Activated CD4-positive, alpha-beta memory T cell treated with anti-CD3 and anti-CD28 coated beads for 36 hours (primary cell): ENCODE results near the gene PARP3. TPM values are rescaled to one million over a fixed set of nuclear protein-coding genes. Genes with fewer than 3 reads are reported as not detected.
"Not testable (repeated sequence)": the region's sequence is repeated elsewhere in the genome, so short reads cannot be mapped to it uniquely, and the experiment has no call there.

Source experiments
- CTCF ChIA-PET: fragments of 350-600 bp; sonication (Branson Sonifier 250); formaldehyde crosslinking; loops from one replicate; lab custom pipeline; 2021; ENCODE audit warnings: antibody characterized with exemption, inconsistent platforms; lab: Charles Lee
- POLR2A ChIA-PET: fragments of 350-600 bp; sonication (Branson Sonifier 250); formaldehyde crosslinking; loops from one replicate; lab custom pipeline; 2021; ENCODE audit warnings: antibody characterized with exemption; lab: Charles Lee
- DNase-seq: peaks from one replicate; pipeline ENCODE4 v3.0.0-alpha.2; 2020
- H3K27ac Mint-ChIP-seq: one replicate; pipeline ENCODE4 v1.8.0; 2021; ENCODE audit warnings: mixed read lengths
- H3K27me3 Mint-ChIP-seq: one replicate; pipeline ENCODE4 v1.8.0; 2021; ENCODE audit warnings: mixed read lengths
- H3K36me3 Mint-ChIP-seq: one replicate; pipeline ENCODE4 v1.8.0; 2021; ENCODE audit warnings: mixed read lengths
- H3K4me1 Mint-ChIP-seq: one replicate; pipeline ENCODE4 v1.8.0; 2021; ENCODE audit warnings: low read depth, mixed read lengths
- H3K4me3 Mint-ChIP-seq: one replicate; pipeline ENCODE4 v1.8.0; 2021; ENCODE audit warnings: mild to moderate bottlenecking, mixed read lengths
- H3K9me3 Mint-ChIP-seq: one replicate; pipeline ENCODE4 v1.8.0; 2021; ENCODE audit warnings: mixed read lengths
- intact Hi-C: fragments of 100-400 bp; cut with micrococcal nuclease; formaldehyde crosslinking; loops from one replicate; pipeline ENCODE4 v1.15.1; 2023
- total RNA-seq, 2 experiments: library from RNA; stranded (reverse); gene quantifications; one replicate each; pipeline ENCODE4 v1.2.3, GENCODE V29; 2021

Gene PARP3
- total RNA-seq, 2 experiments from 2014 or later: 12.1 to 13.4 TPM

DNA sequence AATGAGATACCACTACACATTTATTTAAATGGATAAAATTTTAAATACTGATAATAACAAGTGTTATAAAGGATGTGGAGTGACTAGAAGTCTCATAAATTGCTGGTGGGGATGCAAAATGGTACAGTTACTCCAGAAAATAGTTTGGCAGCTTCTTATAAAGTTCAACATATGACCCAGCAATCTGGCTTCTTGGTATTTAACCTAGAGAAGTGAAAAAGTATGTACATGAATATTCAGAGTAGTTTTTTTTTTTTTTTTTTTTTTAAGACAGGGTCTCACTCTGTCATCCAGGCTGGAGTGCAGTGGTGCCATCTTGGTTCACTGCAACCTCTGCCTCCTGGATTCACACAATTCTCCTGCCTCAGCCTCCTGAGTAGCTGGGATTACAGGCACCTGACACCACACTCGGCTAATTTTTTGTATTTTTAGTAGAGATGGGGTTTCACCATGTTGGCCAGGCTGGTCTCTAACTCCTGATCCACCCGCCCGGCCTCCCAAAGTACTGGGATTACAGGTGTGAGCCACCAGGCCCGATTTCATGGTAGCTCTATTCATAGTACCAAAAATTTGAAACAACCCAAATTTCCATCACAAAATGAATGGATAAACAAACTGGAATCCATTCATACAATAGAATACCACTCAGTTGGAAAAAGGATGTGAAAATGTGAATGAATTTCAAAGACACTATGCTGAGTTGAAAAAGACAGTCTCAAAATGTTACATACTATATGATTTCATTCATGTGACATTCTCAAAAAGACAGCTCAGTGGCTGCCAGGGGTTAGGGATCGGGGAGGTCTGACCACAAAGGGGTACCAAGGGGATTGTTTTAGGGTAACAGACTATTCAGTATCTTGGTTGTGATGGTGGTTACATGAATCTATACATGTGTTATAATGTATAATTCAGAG, 14.8 kb upstream of the PARP3 start:
- POLR2A ChIA-PET: no interaction called here
- intact Hi-C loops: no loop called here
- DNase-seq: no peak
- no peaks in the 10 kb centered on the region for H3K4me1 Mint-ChIP-seq
- CTCF ChIA-PET: interaction anchor here (0.6 kb wide), 1 partner anchor 128 kb away, joined by 4 read pairs; no protein-coding TSS in a partner anchor
- peaks cover 11% of the 10 kb centered on the region for H3K36me3 Mint-ChIP-seq
- H3K27ac Mint-ChIP-seq: no peak overlapping the region
- H3K4me3 Mint-ChIP-seq: no peak overlapping the region
- no peaks in the 10 kb centered on the region for H3K27me3 Mint-ChIP-seq
- H3K9me3 Mint-ChIP-seq: no peaks in the 10 kb centered on the region

- H3K4me1 Mint-ChIP-seq: no peaks in the 10 kb centered on the region
- POLR2A ChIA-PET: no interaction called here
- H3K27ac Mint-ChIP-seq: no peak overlapping the region
- CTCF ChIA-PET: no interaction called here
- no peaks in the 10 kb centered on the region for H3K9me3 Mint-ChIP-seq
- H3K4me3 Mint-ChIP-seq: no peak overlapping the region
- intact Hi-C loops: no loop called here
- peaks cover 14% of the 10 kb centered on the region for H3K36me3 Mint-ChIP-seq
- no peak for DNase-seq
- H3K27me3 Mint-ChIP-seq: no peaks in the 10 kb centered on the region
These were observed 13.7 kb upstream of the PARP3 start for GRCh38 chr3:51928438-51928837.

- H3K27ac Mint-ChIP-seq, intact Hi-C loops, POLR2A ChIA-PET, DNase-seq, CTCF ChIA-PET, H3K9me3 Mint-ChIP-seq, H3K4me3 Mint-ChIP-seq, H3K27me3 Mint-ChIP-seq, H3K4me1 Mint-ChIP-seq: not testable (repeated sequence)
- peaks cover 15% of the 10 kb centered on the region for H3K36me3 Mint-ChIP-seq
These were observed 13.2 kb upstream of the PARP3 start for GRCh38 chr3:51928981-51929380.

DNA sequence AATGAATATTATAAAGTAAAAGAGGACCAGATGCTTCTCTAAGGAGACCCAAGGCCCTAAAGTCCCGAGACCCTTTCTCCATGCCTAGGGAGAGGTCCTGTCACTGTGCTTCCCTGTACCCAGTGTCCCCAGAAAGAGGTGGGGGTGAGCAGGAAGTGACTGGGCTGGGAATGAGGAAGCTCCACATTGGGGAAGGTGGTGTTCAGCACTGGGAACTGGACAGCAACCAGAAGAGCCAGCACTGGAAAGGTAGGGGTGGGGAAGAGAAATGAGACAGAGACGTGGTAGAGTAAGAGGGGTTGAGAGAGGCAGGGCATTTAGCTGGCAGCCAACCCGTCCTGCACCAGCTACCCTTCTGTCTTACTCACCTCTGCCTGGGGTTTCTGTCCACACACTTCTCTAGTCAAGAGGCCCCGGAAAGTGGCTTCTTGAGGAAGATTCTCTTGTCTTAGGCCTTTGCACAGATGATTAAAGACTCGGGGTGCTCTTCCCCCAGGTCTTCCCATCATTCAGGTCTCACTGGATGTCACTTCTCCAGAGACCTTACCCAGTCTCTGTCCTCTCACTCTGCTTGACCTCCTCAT, 12.7 kb upstream of the PARP3 start:
- Mint-ChIP-seq H3K36me3 (peaks cover 17% of the 10 kb centered on the region), H3K9me3 (no peaks in the 10 kb centered on the region)
- intact Hi-C loops: no loop called here

DNA sequence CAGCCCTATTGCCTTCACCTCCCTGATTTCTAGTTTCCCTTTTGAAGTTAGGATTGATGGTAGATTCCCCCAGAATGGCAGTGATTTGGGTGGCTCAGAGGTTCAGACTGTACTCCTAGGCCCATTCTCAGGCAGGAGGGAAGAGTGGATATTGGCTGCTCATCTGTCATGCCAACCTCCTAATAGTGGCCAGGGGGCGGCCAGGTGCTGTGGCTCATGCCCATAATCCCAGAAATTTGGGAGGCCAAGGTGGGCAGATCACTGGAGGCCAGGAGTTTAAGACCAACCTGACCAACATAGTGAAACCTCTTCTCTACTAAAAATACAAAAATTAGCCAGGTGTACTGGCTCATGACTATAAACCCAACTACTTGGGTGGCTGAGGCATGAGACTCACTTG, 11.7 kb upstream of the PARP3 start:
- Mint-ChIP-seq H3K27me3 (no peaks in the 10 kb centered on the region), H3K9me3 (no peaks in the 10 kb centered on the region), H3K36me3 (peaks cover 25% of the 10 kb centered on the region), H3K27ac (no peak overlapping the region), H3K4me3 (no peak overlapping the region), H3K4me1 (no peaks in the 10 kb centered on the region)
- ChIA-PET CTCF (no interaction called here), POLR2A (no interaction called here)
- intact Hi-C loops: no loop called here
- no peak for DNase-seq

More for the DNA sequence above, 12.7 kb upstream of the PARP3 start:
- no peaks in the 10 kb centered on the region for H3K27me3 Mint-ChIP-seq
- ChIA-PET CTCF (no interaction called here), POLR2A (no interaction called here)
- H3K4me3 Mint-ChIP-seq: no peak overlapping the region
- H3K4me1 Mint-ChIP-seq: no peaks in the 10 kb centered on the region
- no peak overlapping the region for H3K27ac Mint-ChIP-seq
- DNase-seq: no peak

- intact Hi-C loops: no loop called here
- H3K4me3 Mint-ChIP-seq: no peak overlapping the region
- no peaks in the 10 kb centered on the region for H3K9me3 Mint-ChIP-seq
- peaks cover 26% of the 10 kb centered on the region for H3K36me3 Mint-ChIP-seq
- no peak overlapping the region for H3K27ac Mint-ChIP-seq
- no peak for DNase-seq
- H3K4me1 Mint-ChIP-seq: no peaks in the 10 kb centered on the region
- ChIA-PET POLR2A (no interaction called here), CTCF (interaction anchor here (0.7 kb wide), 1 partner anchor 50 kb away, joined by 3 read pairs; no protein-coding TSS in a partner anchor)
- no peaks in the 10 kb centered on the region for H3K27me3 Mint-ChIP-seq
These were observed 10.4 kb upstream of the PARP3 start for GRCh38 chr3:51931756-51932155.

DNA sequence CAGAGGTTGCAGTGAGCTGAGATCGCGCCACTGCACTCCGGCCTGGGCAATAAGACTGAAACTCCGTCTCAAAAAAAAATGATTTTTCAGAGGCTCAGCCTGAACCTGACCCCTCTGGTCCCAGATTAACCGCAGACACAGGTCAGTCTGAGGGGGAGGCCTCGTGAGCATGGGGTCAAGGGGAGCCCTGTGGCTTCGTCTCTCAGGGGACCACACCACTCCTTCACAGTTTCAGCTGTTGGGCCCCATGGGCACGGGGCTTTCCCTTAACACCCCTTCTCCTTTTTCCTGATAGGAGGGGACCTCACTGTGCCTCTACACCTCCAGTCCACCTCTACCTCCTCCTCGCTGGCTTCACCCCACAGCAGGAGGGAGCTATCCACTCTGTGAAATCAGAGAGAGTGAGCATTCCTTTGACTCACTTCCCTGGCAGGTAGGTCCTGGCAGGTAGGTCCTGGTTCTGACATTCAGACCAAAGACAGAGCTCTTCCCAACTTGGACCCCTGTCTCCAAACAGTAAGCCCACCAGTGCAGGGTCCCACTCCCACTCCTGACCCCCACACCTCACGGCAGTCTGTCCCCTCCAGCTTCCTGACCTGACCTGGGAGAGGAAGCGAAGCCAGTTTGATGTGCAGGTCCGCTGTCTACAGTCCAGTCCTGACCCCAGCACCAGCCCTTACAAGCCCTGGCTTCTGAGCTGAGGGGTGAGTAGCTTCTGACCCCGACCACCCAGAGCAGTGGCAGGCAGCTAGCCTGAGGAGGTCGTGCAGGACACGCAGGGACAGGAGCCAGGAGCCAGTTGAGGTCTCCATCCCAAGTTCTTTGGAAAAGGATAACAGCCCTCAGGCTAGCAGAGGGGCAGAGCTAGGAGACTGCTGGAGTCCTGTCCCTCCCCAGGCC, 9.4 kb upstream of the PARP3 start:
- H3K36me3 Mint-ChIP-seq: peaks cover 34% of the 10 kb centered on the region
- DNase-seq: no peak
- intact Hi-C loops: no loop called here
- H3K4me3 Mint-ChIP-seq: no peak overlapping the region
- ChIA-PET POLR2A (interaction anchor here (1.6 kb wide), 1 partner anchor 9 kb away, joined by 3 read pairs; the partner anchor contains the start of genes PARP3 and RRP9), CTCF (interaction anchor here (1.8 kb wide), 1 partner anchor 9 kb away, joined by 7 read pairs; the partner anchor contains the start of gene RRP9)
- no peaks in the 10 kb centered on the region for H3K9me3 Mint-ChIP-seq
- H3K27ac Mint-ChIP-seq: no peak overlapping the region
- H3K4me1 Mint-ChIP-seq: no peaks in the 10 kb centered on the region
- H3K27me3 Mint-ChIP-seq: no peaks in the 10 kb centered on the region

DNA sequence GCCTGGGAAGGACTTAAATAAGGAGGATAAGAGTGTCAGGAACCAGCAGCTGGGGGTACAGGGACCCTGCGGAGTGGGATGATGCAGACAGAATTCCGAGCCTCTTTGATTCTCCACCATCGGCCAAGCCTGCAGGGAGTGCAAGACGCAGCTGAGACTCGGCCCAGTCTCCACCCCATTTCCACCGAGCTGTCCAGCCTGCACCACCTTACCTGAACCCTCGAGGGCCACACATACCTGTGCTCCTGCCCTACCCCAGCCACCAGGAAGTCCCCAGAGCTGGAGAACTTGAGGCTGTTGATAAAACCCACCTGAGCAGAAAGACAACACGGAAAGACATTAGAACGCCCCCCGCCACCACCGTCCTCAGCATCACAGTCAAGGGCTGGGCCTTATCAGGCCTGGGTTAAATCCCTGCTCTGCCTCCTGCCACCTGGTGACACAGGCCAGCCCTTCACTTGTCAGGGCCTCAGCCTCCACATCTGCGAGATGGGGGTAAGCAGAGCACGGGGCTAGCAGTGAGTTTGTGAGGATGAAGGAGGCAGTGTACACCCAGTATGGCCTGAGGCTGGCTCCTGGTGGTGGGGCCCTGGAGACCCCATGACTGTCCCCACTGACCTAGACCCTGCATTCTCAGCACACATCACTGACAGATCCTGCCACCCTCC, 8.6 kb upstream of the PARP3 start:
- H3K4me3 Mint-ChIP-seq: no peak overlapping the region
- intact Hi-C loops: no loop called here

DNA sequence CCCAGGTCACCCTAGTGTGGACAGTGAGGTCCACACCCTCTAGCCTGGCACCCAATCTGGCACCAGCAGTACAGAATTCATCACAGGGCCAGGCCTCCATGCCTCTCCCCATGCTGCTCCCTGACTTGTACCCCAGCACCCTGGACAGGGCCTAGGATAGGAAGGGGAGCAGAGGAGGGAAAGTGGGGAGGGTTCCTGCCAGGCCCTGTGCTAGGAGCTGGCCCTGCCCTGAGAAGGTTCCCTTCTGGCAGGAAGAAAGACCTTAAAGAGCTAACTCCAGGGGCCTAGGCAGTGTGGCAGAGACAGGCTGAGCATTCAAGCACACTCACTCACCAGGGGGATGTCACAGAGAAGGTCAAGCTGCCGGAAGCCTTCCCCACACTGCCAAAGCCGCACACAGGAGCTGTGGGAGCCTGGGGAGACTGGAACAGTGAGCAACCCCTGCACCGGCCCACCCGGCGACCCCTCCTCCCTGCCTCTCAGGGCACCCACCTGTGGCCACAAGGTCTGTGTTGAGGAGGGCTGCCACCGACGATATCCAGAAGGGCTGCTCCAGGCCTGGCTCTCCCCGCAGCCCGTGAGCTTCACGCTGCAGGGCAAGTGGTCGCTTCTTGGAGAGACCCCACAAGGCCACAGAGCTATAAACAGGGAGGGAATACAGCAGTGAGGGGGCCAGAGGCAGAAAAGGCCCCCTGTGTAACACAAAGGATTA, 7.9 kb upstream of the PARP3 start:
- ChIA-PET CTCF (interaction anchor here (1.0 to 1.8 kb wide), 2 partner anchors 7 to 11 kb away, joined by 3 to 7 read pairs; partner anchors contain the start of gene RRP9), POLR2A (no interaction called here)

More for the DNA sequence above, 8.6 kb upstream of the PARP3 start:
- no peak for DNase-seq
- ChIA-PET CTCF (interaction anchor here (1.8 kb wide), 1 partner anchor 8 kb away, joined by 7 read pairs; the partner anchor contains the start of gene RRP9), POLR2A (interaction anchor here (1.6 kb wide), 1 partner anchor 8 kb away, joined by 3 read pairs; the partner anchor contains the start of genes PARP3 and RRP9)
- no peak overlapping the region for H3K27ac Mint-ChIP-seq
- H3K27me3 Mint-ChIP-seq: no peaks in the 10 kb centered on the region
- H3K4me1 Mint-ChIP-seq: no peaks in the 10 kb centered on the region
- peaks cover 41% of the 10 kb centered on the region for H3K36me3 Mint-ChIP-seq
- H3K9me3 Mint-ChIP-seq: no peaks in the 10 kb centered on the region

GRCh38 chr3:51934991-51935885, 6.9 kb upstream of the PARP3 start:
- intact Hi-C loops: no loop called here
- Mint-ChIP-seq H3K27me3 (no peaks in the 10 kb centered on the region), H3K36me3 (peaks cover 41% of the 10 kb centered on the region), H3K27ac (no peak overlapping the region), H3K9me3 (no peaks in the 10 kb centered on the region), H3K4me1 (peaks cover 11% of the 10 kb centered on the region), H3K4me3 (no peak overlapping the region)
- POLR2A ChIA-PET: interaction anchor here (0.6 kb wide), 1 partner anchor 48 kb away, joined by 5 read pairs; no protein-coding TSS in a partner anchor
- DNase-seq: no peak
- CTCF ChIA-PET: interaction anchor here (0.6 to 1.0 kb wide), 3 partner anchors 10 to 207 kb away, joined by 3 read pairs; no protein-coding TSS in a partner anchor

More for the DNA sequence above, 7.9 kb upstream of the PARP3 start:
- H3K4me3 Mint-ChIP-seq: no peak overlapping the region
- H3K9me3 Mint-ChIP-seq: no peaks in the 10 kb centered on the region
- intact Hi-C loops: no loop called here
- H3K4me1 Mint-ChIP-seq: peaks cover 4% of the 10 kb centered on the region
- H3K36me3 Mint-ChIP-seq: peaks cover 41% of the 10 kb centered on the region
- no peak for DNase-seq
- no peak overlapping the region for H3K27ac Mint-ChIP-seq
- no peaks in the 10 kb centered on the region for H3K27me3 Mint-ChIP-seq
